Embryonic facial prominence (tissue), 1 donor: ENCODE data around the gene AGTRAP.

Experiments used
- DNase-seq: peaks from one replicate; pipeline ENCODE4 v3.0.0-alpha.2; 2016; ENCODE audit errors: extremely low spot score

AGTRAP gene

DNA sequence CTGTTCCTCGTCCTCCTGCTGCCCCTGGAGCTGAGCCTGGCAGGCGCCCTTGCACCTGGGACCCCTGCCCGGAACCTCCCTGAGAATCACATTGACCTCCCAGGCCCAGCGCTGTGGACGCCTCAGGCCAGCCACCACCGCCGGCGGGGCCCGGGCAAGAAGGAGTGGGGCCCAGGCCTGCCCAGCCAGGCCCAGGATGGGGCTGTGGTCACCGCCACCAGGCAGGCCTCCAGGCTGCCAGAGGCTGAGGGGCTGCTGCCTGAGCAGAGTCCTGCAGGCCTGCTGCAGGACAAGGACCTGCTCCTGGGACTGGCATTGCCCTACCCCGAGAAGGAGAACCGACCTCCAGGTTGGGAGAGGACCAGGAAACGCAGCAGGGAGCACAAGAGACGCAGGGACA, 29.6 kb upstream of the AGTRAP start:
- DNase-seq = no peak

DNA sequence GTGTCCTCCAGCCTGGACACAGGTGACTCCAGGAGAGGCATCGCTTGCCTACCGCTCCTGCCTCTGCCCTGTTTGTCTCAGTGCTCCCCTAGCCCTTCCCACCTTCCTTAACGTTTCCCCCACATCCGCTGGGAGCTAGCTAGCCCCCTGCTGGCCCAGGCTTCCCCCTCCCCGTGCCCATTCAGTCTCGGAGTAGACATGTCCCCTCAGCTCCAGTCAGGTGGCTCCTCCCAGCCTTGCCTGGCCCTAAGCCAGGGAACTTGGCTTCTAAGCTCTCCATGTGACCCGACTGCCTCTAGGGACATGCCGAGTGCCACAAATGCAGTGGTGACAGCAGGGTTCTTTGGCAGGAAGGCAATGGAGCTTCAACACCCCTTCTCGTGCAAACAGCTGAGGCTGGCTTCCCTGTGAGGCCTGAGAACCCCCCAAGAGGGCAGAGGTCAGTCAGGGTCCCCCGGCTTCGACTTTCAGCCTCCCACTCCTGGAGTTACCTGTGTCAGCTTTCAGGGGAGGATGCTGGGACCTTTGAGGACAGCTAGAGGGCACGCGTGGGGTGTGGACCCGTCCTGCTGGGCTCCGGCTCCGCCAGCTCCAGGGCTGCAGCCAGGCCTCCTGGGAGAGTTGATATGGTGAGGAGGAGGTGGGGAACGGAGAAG, 28.2 kb upstream of the AGTRAP start:
- DNase-seq = no peak

DNA sequence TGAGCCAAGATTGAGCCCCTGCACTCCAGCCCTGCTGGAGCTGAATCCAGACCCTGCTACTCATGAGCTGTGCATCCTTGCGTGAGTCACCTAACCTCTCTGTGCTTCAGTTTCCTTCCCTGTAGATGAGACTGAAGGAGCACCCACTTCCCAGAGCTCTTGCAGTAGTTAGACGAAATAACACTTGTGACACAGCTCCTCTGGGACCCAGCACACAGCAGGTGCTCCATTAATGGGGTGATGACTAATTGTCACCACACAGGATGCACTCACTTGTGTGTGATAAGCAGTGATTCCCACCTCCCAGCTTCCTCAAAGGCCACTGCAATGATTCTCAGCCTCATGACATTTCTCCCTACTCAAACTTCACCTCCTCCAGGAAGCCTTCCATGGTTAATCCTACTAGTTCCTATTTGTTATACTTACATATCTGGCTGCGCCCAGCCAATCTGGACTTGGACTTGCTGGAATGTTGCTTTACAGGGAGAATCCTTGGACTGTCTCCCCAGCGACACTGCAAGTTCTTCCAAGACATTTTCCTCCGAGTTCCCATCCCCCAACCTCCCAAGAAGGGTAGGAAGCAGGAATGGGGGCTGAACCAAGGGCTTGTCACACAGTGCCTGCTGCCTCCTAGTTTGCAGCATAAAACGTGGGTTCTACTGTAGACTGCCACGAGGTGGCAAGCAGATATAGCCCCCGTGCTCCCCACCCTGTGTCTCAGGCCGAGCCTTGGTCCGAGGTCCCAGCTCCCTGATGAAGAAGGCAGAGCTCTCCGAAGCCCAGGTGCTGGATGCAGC, 27.2 kb upstream of the AGTRAP start:
- DNase-seq = no peak

DNA sequence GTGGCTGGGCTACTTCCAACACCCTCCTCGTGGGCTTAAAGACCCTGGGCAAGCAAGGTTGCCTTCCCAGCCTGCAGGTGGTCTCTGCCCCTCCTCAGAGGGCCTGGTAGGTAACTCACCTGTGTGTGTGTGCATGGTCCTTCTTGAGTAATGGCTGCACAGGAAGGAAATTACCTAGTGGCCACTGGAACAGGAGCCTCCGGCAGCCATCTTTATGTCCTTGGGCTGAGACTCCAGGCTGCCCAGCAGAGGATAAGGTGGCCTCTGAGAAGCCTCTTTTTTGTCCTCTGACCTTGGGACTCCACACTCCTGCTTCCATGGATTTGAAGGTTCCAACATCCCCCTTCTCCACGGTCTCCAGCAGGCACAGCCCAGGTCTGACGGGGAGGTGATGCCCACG, 24.4 kb upstream of the AGTRAP start:
- no peak for DNase-seq

DNA sequence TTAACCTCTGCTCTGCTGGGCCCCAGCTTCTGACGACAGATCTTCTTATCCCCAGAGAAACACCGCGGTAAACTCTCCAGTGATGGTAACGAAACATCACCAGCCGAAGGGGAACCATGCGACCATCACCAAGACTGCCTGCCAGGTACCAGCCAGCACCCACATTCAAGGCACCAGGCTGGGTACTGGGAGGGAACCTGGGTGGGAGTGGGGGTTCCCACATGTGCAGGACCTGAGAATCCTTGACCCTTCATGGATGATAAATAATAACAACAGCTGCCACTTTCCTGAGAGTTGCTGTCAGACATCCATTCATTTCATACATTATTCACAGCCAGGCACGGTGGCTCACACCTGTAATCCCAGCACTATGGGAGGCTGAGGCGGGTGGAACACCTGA, 23.7 kb upstream of the AGTRAP start:
- DNase-seq = no peak

DNA sequence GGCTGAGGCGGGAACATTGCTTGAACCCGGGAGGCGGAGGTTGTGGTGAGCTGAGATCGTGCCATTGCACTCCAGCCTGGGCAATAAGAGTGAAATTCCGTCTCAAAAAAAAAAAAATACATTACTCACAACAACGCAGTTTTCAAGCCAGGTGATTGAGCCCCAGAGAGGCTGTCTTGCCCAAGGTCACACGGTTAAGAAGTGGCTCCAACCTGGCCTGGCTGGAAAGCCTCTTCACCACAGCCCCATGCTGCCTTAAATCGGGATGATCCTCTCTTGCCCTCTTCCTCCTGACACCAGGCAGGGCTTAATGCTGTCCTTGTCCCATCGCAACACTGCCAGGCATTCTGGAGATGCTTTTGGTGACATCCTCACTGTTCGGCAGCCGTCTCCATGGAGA, 22.8 kb upstream of the AGTRAP start:
- no peak for DNase-seq

DNA sequence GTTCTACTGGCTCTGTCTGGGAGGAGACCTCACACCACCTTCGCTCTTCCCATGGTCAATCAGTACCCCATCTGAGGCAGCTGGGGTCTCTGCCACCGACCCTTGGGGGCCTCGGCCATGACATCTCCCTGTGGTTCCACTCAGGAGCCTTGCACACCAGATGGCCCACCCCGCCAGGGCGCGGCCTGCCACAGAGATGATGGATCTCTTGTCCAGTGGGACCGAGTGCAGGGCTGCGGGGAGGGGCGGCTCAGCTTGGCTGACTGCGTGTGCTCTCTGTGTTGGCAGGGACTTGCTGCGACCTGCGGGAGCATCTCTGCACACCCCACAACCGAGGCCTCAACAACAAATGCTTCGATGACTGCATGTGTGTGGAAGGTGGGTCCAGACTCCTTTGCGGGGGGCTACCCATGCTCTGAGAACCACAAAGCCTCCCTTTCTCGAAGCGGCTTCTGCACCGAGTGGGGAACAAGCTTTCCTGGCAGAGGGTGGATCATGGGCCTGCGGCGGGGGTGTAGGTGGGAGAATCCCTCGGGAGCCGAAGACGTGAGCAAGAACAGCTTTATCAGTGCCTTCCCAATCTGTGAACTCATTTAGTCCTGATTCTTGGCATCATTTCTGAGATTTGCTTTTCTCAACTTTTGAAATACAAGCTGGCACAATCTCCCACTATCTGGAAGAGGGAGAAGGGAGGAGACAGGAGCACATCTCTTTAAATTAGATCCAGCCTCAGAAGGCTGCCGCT, 20.9 kb upstream of the AGTRAP start:
- no peak for DNase-seq

DNA sequence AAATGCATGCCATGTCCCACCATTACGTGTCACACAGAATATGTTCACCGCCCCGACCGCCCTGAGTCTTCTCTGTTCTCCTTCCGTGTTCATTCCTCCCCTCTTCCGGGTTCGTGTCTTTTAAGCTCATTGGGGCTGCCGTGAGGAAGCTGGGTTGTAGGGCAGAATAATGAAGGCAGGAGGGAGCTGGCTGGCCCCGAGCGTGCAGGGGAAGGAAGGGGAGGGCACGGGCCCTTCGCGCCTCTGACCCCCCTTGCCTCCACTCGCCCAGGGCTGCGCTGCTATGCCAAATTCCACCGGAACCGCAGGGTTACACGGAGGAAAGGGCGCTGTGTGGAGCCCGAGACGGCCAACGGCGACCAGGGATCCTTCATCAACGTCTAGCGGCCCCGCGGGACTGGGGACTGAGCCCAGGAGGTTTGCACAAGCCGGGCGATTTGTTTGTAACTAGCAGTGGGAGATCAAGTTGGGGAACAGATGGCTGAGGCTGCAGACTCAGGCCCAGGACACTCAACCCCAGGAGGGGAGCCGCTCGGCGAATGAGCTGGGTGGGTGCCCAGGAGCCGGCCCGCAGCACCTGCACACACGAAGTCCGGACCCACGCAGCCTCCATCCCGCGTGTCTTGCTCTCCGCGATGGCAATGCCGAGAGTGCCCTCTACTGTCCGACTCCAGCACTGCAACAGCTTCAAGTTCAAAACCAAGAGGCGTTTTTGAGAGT, 16.5 kb upstream of the AGTRAP start:
- peak; percentile 29 for DNase-seq

DNA sequence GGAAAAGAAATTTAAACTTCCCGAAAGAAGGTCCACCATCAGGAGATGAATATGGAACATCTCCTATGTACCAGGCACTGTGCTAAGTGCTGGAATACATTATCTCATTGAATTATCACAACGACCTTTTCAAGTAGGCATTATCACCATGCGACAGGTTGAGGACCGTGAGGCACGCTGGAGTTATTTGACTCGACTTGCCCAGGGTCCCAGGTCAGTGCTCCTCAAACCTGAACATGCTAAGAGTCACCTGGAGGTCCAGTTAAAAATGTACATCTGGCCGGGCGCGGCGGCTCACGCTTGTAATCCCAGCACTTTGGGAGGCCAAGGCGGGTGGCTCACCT, 15.9 kb upstream of the AGTRAP start:
- DNase-seq = no peak

DNA sequence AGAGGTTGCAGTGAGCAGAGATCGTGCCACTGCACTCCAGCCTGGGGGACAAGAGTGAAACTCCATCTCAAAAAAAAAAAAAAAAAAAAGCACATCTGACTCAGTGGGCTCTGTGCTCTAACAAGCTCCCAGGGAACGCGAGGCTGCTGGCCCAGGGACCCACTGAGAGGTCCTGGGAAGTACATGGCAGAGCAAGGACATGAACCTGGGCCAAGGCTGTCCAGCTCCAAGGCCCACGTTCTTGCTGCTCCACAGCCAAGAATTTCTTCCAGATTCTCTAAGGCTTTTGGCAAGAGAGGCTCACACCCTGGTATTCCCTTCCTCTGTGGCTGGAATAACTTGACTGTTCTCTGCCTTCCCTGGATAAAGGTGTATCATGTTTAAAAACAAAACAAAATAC, 15.4 kb upstream of the AGTRAP start:
- DNase-seq = no peak

DNA sequence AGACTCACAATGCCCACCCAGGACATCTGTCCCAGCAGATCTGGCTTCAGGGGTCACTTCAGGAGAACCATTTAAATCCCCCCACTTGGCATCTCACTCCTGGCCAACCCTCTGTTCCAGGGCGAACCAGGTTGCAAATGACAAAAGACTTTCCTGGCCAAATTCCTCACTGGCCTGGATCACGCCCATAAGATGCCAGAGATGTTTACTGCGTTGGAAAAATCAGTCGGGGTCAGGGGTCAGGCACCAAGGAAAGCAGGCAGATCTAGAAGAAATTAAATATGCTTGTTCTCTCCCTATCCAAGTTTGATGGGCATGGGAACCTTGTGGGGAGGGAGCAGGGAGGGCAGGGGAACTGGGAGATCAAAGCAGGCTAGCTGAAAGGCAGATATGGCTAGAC, 14.6 kb upstream of the AGTRAP start:
- DNase-seq = no peak

DNA sequence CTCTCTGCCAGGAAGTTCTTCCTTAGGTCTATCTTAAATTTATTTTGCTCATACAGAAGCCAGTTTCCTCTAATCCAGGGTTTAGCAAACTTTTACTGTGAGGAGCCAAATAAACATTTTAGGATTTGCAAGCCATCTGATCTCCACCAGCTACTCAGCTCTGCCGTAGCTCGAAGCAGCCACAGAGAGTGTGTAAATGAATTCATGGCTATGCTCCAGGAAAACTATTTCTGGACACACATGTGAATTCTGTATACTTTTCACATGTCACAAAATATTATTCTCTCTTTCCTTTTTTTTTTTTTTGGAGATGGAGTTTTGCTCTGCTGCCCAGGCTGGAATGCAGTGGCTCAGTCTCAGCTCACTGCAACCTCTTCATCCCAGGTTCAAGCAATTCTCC, 13.4 kb upstream of the AGTRAP start:
- DNase-seq = peak; percentile 38

DNA sequence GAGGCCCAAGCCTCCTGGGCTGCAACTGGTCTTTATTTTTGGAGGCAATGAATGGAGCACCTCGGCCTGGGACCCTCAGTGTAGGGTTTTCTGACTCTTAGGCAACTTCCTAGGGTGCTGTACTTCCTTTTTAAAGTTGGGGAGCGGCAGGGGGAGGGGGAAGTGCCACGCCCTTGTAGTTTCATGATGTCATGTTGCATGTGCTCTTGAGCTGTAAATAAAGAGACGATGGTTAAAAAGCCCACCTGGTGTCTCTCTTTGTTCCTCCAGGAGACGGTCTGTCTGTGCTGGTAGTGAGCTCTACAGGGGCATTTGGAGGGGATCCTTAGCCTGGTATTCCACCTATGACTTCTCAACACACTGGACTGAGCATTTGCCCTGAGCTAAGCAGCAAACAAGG, 10.3 kb upstream of the AGTRAP start:
- no peak for DNase-seq

DNA sequence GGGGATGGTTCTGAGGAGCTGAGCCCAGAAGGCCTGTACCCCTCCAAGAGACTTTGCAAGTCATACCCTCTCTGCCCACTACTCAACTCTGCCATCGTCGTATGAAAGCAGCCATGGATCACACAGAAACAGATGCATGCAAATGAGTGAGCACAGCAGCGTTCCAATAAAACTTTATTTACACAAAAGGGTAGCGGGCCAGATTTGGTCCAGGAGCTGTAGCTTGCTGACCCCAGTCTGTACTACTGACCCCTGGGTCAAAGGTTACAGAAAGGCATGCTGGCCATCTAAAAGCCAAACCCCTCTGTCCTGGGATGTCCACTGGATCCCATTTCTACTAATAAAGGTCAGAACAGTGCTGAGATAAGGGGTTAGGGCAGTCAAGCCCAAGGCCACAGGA, 8.8 kb upstream of the AGTRAP start:
- DNase-seq = no peak

DNA sequence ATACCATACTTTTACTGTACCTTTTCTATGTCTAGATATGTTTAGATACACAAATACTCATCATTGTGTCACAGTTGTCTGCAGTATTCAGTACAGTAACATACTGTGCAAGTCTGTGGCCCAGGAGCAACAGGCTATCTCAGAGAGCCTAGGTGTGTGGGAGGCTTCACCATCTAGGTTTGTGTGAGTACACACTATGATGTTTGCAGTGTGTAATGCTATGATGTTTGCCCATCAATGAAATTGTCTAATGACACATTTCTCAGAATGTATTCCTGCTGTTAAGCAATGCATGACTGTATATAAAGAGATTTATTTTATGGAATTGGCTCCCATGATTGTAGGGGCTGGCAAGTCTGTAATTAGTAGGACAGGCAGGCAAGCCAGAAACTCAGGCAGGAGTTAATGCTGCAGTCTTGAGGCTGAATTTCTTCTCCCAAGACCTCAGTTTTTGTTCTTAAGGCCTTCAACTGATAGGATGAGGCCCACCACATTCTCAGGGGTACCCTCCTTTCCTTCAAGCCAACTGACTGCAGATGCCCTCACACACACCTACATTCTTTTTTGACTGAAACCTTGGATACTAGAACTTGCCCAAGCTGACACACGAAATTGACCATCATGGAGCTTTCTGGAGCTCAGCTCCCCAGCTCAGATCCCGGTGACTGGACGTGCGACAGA, 7.7 kb upstream of the AGTRAP start:
- no peak for DNase-seq

DNA sequence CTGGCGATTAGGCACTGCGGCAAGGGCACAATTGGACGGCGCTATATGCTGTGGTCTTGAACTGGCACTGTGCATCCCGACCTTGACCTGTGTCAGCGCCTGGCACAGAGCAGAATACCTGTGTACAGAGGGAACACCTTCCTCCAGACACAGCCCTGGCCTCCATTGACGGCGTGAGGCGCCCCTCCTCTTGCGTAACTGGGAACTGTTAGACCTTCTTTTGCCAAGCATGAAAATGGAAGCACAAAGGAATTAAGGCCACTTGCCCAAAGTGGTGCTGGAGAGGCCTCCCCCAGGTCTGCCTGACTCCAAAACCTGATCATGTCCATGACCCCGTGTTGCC, 6.8 kb upstream of the AGTRAP start:
- DNase-seq = no peak

DNA sequence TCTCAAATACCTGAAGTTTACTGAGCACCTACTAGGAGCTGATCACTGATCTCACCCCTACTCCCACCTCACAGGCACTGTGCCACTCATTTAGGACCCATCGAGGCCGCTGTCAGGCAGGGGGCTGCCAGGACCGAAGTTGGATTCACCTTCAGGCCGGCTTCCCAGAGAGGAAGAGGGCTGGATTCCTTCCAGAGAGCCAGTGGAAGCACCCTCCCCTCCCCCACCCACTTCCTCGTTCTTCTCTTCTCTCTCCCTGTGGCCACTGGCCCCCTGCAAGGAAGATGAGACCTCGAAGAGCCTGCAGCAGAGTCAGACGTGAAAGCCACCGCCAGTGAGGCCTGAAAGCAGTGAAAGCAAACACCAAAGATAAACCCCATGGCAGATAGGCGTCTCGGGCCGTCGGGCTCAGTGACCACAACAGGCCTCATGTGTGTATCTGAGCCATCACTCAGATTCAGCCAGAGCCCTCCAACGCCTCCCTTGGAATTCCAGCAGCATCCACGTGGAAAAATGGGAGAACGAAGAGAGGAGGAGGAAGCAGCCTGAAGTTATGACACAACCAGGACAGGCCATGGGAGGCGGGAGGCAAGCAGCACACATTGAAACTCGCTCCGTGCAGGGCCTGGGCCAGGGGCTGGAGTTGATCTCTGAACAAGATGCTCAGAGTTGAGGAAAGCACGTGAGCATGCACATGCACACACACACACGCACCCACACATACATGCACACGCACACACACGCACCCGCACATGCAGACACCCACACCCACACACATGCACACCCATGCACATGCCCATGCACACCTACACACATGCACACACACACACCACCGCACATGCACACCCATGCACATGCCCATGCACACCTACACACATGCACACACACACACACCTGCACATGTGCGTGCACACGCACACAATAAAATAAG, 6.2 kb upstream of the AGTRAP start:
- DNase-seq = no peak

DNA sequence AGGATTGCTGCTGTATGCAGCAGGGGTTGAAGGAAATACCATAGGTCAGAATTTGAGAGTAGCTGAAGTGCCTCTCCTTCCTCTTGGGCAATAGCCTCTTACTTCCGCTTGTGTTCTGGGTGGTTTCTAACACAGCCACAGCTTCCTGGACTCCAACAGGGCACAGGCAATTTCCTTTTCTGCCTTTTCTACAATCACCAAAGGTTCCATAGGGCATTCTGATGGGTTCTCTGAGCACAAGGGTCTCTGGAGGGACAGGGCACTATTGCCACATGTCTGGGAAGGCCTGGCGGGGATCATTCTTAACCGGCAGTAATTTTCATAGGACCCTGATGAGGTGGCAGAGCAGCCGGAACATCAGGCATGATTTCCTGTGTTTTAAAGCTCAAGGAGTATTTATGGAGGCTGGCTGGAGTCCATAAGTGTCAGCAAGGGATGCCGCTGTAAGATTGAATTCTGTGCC, 5.5 kb upstream of the AGTRAP start:
- no peak for DNase-seq

DNA sequence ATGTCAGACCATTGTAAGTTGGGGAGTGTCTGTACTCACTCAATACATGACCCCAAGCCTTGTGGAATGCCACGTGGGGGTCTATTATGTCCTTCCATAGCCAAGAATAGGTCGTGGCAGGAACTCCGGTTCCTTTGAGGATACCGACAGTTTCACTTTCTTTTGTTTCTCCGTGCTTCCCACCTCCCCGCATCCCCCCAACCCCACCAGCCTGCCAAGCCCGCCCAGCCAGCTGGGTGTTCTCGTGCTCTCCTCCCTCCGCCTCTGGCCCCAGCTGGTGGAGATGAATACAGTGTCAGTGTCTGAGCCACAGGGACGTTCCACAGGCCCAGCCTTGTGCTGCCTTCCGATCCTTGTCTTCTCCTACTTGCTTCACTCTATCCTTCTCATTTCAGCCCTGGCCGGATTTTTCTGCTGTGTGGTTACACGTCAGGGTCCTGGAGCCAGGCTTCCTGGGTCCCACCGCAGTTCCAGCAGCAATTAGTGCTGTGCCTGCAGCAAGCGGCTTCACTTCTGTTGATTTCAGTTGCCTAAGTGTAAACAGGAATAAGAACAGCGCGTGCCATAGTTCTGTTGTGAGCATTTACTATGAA, 4.1 kb upstream of the AGTRAP start:
- DNase-seq = no peak

DNA sequence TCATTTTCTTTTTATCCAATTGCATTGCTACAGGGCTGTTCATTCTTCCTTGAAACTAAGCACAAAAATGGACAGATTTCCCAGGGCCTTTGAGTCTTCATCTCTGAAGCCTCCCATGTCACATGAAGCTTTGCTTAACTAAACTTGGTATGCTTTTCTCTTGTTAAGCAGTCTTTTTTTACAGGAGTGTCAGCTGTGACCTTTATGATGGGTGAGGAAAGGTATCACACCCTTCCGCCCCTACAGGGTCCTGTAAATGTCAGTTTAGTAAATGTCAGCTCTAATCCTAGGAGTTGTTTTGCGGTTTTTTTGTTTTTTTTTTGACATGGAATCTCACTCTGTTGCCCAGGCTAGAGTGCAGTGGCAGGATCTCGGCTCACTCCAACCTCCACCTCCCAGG, 2.6 kb upstream of the AGTRAP start:
- no peak for DNase-seq

DNA sequence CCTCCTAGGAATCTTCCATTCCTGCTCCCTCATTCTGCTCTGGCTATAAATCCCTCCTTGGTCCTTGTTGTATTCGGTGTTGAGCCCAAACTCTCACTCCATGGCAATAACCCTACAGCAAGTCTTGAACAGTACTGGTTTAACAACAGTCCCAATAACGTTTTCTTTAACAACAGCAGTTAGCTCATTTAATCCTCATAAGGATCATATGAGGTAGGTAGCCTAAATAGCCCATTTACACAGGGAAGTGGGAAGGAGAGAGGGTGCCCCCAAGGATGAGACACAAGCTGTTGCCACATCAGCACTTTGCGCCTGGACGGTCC, 444 bp upstream of the AGTRAP start:
- no peak for DNase-seq
